GM18505 (cell line): Measurements from ENCODE around the gene SMPDL3A.

Experiments
- ATAC-seq: cut with Tn5 transposase; IDR thresholded peaks from one replicate; pipeline ENCODE4 v1.9.1; 2021; ENCODE audit not compliant: unreplicated experiment
- POLR2A ChIP-seq: IDR thresholded peaks from 4 replicates; pipeline ENCODE4 v1.6.1; 2011; ENCODE audit warnings: borderline replicate concordance; ENCODE audit not compliant: insufficient read depth, insufficient read length; ENCODE audit errors: extremely low read depth

SMPDL3A gene

GRCh38 chr6:122804962-122805485 is 16.0 kb downstream of the SMPDL3A start:
- TF ChIP-seq POLR2A = no peak
- no peak for ATAC-seq

GRCh38 chr6:122806291-122806690 is 17.2 kb downstream of the SMPDL3A start:
- no peak for TF ChIP-seq POLR2A
- no peak for ATAC-seq

- ATAC-seq = no peak
- no peak for TF ChIP-seq POLR2A
Measured at GRCh38 chr6:122808121-122808885, 19.2 kb downstream of the SMPDL3A start.

- no peak for ATAC-seq
- no peak for TF ChIP-seq POLR2A
Measured at GRCh38 chr6:122809001-122809400, 19.9 kb downstream of the SMPDL3A start.

GRCh38 chr6:122809691-122810090 is 20.6 kb downstream of the SMPDL3A start:
- no peak for ATAC-seq
- no peak for TF ChIP-seq POLR2A

- no peak for ATAC-seq
- TF ChIP-seq POLR2A = no peak
Measured at GRCh38 chr6:122810189-122810588, 21.1 kb downstream of the SMPDL3A start.

GRCh38 chr6:122817358-122817757 is 28.3 kb downstream of the SMPDL3A start:
- TF ChIP-seq POLR2A = no peak
- ATAC-seq = no peak

- no peak for TF ChIP-seq POLR2A
- no peak for ATAC-seq
Measured at GRCh38 chr6:122817766-122818165, 28.7 kb downstream of the SMPDL3A start.

- no peak for ATAC-seq
- TF ChIP-seq POLR2A = no peak
Measured at GRCh38 chr6:122818866-122819265, 29.8 kb downstream of the SMPDL3A start.

GRCh38 chr6:122821095-122821494 is 32.0 kb downstream of the SMPDL3A start:
- TF ChIP-seq POLR2A = no peak
- ATAC-seq = no peak

- ATAC-seq = no peak
- TF ChIP-seq POLR2A = no peak
Measured at GRCh38 chr6:122825163-122825562, 36.1 kb downstream of the SMPDL3A start.

- no peak for ATAC-seq
- no peak for TF ChIP-seq POLR2A
Measured at GRCh38 chr6:122829456-122829855, 40.4 kb downstream of the SMPDL3A start.

GRCh38 chr6:122831511-122831910 is 42.5 kb downstream of the SMPDL3A start:
- no peak for ATAC-seq
- no peak for TF ChIP-seq POLR2A

GRCh38 chr6:122832459-122832858 is 43.4 kb downstream of the SMPDL3A start:
- no peak for ATAC-seq
- no peak for TF ChIP-seq POLR2A
